ENCODE measurements around the gene FAM168A.
"Not testable (repeated sequence)": the region's sequence is repeated elsewhere in the genome, so short reads cannot be mapped to it uniquely, and the experiment has no call there.

FAM168A gene

GRCh38 chr11:73513707-73514106 lies 84.2 kb downstream of the FAM168A start:
- no peak for DNase-seq

- no peak for DNase-seq
Measured at GRCh38 chr11:73510877-73511276, 87.0 kb downstream of the FAM168A start.

- DNase-seq = no peak
Measured at GRCh38 chr11:73510106-73510505, 87.8 kb downstream of the FAM168A start.

DNA sequence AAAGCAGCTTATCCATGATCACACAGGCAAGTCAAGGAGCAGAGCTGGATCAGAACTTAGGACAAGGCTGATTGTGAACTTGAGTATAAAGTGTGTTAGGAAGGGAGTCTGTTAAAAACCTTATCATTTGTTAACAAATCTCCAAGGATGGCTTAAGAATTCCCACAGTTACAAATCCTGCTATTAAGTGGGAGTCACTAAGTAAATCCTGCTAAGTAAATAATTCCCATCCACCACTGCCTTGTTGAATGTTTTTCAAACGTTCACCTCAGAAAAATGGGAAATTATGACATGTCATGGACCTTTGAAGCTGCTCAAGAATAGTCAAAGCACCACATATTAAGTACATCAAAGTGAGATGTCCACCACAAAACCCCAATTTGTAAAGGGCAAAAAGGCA lies 88.7 kb downstream of the FAM168A start:
- DNase-seq = no peak

GRCh38 chr11:73508243-73509176 lies 89.4 kb downstream of the FAM168A start:
- DNase-seq = no peak

DNA sequence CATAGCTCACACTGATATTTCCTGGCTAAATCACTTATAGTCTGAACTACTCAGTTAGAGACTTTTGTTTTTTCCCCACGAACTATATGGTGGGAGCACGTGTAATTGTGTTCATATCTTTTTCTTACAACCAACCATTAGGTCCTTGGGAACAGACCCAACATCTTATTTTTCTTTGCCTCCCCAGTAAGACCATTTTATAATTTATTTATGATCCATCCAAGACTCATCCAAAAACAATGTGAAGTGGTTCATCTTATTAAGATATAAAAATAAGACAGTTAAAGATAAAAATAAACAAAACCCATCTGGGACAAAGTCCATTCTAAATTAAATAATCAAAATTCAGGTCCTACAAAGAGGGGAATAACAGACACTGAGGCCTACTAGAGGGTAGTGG lies 90.8 kb downstream of the FAM168A start:
- no peak for DNase-seq

GRCh38 chr11:73506038-73506437 lies 91.9 kb downstream of the FAM168A start:
- DNase-seq = no peak

DNA sequence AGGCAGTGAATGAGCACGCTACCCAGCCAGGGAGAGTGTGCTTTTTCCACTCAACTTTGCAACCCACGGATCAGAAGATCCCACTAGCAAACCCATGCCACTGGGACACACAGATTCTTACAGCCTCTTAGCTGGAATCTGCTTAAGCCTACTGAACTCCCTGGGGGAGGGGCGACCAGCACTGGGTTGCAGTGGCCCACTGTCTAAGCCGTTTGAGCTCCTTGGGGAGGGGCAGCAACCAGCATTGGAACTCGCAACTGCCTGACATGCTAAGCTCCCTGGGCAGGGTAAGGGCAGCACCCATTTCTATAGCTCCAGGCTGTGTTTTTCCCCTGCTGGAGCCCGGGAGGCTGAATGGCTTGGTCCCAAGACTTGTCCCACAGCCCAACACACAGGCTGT lies 99.6 kb downstream of the FAM168A start:
- no peak for DNase-seq

GRCh38 chr11:73496134-73496533 lies 101.8 kb downstream of the FAM168A start:
- no peak for DNase-seq

DNA sequence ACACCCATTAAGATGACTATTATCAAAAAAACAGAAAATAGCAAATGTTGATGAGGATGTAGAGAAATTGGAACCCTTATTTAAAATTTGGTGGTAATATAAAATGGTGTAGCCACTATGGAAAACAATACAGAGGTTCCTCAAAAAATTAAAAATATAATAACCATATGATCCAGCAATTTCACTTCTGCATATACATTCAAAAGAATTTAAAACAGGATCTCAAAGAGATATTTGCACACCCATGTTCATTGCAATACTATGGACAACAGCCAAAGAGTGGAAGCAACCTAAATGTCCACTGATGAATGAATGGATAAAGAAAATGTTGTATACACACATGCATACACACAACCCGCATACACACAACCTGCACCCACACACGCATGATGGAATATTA lies 102.2 kb downstream of the FAM168A start:
- DNase-seq = no peak

DNA sequence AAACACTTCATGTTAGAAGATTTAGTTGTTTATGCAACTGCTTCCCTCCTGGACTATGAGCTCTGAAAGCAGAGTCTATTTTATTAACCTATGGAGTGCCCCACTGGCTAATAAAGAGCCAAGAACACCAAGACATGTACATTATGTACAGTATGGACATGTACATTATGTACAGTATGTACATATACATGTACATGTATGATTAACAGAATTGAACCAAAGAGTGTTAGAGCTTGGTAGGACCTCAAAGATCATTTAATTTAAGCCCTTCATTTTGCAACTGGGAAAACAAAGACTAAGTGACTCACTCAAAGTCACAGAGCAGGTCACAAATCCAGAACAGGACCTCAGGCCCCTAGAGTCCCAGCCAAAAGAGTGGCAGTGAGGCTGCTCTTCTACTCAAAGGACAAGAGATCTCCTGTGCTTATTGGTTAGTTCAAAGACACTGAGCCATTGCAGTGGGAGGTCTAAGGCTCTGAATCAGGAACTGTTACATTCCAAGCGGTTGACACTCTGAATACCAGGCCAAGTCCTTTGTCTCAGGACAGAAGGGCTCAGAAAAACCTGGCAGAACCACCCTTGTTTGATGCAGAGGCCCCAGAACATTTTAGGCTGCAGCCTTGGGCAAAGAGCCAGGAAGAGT lies 103.8 kb downstream of the FAM168A start:
- DNase-seq = no peak

DNA sequence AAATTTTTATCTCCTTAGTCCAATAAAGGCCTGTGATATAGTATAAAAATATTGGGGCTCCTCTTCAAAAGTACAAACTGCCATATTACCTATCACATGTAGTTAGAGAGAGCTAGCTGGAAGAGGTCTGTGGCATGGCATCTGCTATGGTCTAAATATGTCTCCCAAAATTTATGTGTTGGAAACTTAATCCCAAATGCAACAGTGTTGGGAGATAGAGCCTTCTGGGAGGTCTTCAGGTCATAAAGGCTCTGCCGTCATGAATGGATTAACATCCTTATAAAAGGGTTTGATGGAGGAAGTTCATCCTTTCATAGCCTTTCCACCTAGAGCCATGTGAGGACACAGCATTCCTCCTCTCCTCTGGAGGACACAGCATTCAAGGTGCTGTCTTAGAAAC lies 116.3 kb downstream of the FAM168A start:
- no peak for DNase-seq

DNA sequence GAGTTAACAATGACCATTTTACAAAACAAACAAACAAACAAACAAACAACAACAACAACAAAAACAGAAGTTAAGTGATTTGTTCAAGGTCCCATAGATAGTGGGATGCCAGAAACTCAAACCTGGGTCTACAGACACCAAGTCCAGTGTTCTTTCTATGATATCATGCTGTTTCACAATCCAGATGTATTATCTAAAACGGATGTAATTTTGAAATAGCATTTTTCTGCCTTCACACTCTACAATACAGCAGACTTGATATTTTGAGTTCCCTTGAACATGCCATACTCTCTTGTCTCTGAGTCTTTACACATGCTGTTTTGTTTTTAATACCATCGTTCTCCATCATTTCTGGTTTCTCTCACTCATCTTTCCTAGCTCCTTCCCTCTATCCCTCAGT lies 117.2 kb downstream of the FAM168A start:
- no peak for DNase-seq

DNA sequence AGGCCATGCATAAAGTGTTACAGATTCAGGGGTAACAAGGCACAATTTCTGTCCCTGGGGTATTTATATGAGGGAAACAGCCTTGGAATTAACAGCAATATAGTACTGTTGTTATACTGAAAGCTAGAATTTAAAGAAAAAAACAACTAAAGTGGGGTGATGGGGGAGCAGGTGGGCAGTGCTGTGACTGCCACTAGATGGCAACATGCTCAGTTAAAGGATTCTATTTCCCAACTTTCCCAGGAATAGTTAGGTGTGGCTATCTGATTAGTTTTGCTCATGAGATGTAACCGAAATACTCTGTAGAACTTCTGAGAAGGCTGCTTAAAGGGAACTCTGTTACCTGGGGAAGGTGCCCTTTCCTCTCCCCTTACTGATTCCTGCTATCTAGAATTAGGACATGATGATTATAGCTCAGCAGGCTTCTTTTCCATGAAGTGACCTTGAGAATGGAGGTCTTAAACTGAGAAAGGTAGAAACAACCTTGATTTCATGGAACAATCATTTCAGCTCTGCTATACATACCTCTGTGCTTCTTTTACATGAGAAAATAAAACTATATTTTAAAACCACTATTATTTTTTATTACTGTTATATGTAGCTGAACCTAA lies 119.1 kb downstream of the FAM168A start:
- DNase-seq = peak; percentile 22

- no peak for DNase-seq
Measured at GRCh38 chr11:73477518-73477917, 120.4 kb downstream of the FAM168A start.

DNA sequence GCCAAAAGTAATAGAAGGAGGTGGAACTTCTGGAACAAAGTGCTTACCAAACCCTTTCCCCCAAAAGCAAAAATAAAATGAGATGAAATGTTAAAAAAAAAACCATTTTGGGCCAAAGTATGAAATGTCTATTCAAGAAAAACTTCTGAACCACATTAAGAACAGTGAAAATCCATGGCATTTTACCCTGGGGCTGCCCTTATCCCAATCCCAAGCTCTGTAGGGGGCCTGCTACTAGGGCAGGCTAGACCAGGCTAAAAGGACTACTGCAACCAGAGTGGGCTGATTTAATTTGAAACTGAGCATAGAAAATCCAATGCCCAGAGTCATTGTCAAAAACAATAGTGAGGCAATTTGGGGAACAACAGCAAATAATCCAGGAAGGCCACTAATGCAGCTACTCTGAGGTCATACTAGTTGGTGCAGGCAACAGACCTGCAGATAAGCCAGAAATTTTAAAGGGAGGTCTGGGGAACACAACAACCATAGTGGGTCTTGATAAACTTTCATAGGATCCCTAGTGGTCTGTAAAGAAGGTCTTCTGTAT lies 122.3 kb downstream of the FAM168A start:
- no peak for DNase-seq

DNA sequence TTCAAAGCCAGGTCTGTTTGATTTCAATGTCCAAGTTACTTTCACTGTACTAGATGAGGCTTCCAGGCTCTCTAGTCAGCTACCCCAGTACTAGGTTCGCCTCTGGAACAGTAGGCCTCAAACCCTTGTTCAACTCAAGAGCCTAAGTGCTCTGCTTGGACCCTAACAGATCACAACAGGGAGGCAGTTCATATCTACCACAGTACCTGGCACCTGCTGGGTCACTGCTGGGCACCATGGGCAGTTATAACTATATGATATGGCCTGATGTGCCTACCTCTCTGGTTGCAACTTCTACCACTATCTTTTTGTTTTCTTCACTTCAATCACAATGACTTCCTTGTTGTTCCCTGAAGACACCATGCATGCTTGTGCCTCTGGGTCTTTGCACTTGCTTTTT lies 124.7 kb downstream of the FAM168A start:
- no peak for DNase-seq

DNA sequence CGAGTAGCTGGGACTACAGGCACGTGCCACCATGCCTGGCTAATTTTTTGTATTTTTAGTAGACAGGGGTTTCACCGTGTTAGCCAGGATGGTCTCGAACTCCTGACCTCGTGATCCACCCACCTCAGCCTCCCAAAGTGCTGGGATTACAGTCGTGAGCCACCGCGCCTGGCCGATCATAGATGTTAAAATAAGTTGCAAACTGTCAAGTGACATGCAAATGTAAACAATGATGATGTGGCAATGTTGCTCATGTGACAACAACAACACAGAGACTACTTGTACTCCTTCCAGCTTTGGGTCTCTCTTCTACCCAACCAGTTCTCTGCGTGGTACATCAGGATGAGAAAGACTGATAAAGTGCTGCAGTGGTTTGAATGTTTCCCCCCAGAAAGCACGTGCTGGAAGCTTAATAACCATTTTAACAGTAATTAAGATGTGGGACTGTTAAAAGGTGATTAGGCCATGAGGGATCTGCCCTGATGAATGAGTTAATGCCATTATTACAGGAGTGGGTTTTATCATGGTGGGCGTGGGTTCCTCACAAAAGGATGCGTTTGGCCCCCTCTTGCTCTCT lies 127.8 kb downstream of the FAM168A start:
- DNase-seq = not testable (repeated sequence)

DNA sequence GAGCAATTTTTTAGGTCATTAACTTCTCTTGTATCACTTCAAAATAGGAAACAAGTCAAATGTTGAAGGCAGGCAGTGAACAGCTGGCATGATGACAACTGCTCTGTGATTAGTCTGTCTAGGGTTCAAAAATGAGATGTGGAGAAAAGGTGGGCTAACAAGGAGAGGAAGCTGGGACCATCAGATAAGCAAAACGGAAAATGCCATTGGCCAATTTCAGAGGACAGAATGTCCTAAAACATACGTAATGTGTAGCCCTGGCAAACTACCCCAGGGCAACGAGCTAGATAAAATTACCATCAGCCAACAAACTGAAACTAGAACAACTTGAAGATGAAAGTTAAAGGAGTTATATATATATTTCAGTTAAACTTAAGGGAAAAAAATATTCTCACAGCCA lies 128.5 kb downstream of the FAM168A start:
- no peak for DNase-seq

DNA sequence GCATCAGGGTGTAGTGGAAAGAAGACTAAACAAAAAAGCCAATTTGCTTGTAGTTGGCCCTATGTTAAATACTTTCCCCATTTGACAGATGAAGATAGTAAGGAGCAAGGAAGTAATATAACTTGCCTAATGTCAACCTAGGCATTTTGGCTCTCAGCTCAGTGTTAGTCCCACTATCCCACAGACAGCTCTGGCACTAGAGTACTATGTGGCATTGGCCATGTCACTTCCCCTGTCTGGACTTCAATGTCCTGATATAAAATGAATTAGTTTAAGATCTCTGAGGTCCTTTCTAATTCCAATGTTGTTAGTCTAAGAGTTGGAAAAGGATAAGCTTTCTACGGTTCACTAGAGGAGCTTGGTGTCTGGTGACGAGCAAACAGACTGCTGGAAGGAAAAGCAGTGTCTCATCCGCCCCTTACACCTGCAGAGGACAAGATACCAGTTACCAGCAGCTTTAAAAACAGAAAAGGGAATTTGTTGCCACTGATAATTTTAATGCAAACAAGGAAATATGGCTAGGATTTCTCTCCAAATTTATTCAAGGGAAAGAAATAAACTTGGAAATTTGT lies 129.2 kb downstream of the FAM168A start:
- DNase-seq = no peak

DNA sequence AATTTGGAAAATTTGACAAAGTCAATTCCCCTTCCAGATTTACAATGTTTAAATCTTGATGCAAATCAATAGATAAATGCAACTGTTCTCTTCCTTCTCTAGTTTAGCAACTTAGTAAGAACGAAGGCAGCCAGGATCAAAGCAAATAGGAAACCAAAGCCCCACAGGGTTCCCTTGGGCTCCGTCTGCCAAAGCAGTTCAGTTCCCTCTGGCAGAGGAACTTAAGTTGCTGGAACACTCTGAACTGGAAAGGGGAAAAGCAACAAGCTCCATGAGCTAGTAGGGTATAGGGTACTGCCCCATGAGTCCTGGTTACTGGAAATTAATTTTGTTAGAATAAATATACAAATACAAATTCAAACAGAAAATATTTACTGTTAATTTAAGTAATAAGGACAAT lies 130.4 kb downstream of the FAM168A start:
- no peak for DNase-seq

GRCh38 chr11:73466643-73467042 lies 131.3 kb downstream of the FAM168A start:
- no peak for DNase-seq

GRCh38 chr11:73465871-73466270 lies 132.0 kb downstream of the FAM168A start:
- no peak for DNase-seq

Data from RPMI8226 (cell line).